Neural cell (in vitro differentiated cells): ENCODE results near the gene SLC27A4.

ENCODE experiments used
- EP300 ChIP-seq: fragments of 450-650 bp; conservative IDR thresholded peaks from 2 replicates; pipeline ENCODE4 v1.6.1; 2014; ENCODE audit warnings: antibody characterized with exemption, mild to moderate bottlenecking, moderate library complexity; ENCODE audit not compliant: poor library complexity, severe bottlenecking
- EZH2 ChIP-seq: fragments of 200-600, 300-800 bp; shearing (Covaris generic), sonication (generic); IDR thresholded peaks from 2 replicates; pipeline ENCODE4 v1.6.1; 2014; ENCODE audit warnings: antibody characterized with exemption, low read length, borderline replicate concordance, mild to moderate bottlenecking; ENCODE audit not compliant: insufficient read depth, poor library complexity, severe bottlenecking
- POLR2AphosphoS5 ChIP-seq: IDR thresholded peaks from 2 replicates; pipeline ENCODE4 v1.6.1; 2012
- RAD21 ChIP-seq: fragments of 450-650 bp; conservative IDR thresholded peaks from 2 replicates; pipeline ENCODE4 v1.6.1; 2014; ENCODE audit warnings: antibody characterized with exemption, mild to moderate bottlenecking, moderate library complexity
- SMC3 ChIP-seq: fragments of 450-650 bp; conservative IDR thresholded peaks from 2 replicates; pipeline ENCODE4 v1.6.1; 2014; ENCODE audit warnings: antibody characterized with exemption, mild to moderate bottlenecking, moderate library complexity; ENCODE audit not compliant: poor library complexity
- TAF1 ChIP-seq: IDR thresholded peaks from 2 replicates; pipeline ENCODE4 v1.6.1; 2012; ENCODE audit warnings: low read depth
- TF ChIP-seq, protein P1 (sequence below): fragments of 450-650 bp; IDR thresholded peaks from 2 replicates; pipeline ENCODE4 v1.5.1; 2014; ENCODE audit warnings: antibody characterized with exemption, mild to moderate bottlenecking, moderate library complexity; ENCODE audit not compliant: poor library complexity, severe bottlenecking
- TF ChIP-seq, protein P2 (sequence below): IDR thresholded peaks from 2 replicates; pipeline ENCODE4 v1.6.1; 2012; ENCODE audit warnings: borderline replicate concordance

DNA sequence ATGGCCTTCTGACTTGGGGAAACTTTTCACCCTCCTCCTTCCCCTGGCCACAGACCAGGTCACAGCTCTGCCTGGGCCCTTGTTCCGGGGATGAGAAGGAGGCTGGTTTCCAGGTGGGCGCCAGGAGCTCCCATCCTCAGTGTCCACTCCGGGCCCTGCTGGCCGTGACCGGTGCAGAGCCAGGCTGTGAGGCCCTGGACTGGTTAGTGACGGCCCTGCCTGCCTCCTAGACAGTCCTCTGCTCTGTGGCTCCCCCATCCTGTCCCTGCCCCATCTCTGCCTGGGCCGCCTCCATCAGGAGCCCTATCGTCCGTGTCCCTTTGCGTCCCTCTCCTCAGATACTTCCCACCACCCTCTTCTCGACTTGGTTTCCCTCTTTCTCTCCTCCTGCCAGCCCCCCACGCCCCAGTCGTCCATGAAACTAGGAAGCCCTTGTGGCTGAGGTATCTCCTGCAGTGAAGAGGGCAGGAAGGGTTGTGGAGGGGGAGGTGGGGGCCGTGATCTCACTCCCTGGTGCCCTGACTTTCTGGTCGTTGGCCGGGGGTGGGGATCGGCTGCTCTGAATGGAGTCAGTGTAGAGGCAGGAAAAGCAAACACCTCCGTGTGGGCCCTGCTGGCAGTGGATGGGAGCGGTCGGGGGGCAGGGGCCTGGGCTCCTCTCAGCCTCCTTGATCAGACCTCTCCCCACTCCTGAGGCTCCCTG lies 64.9 kb downstream of the SLC27A4 start:
- TF ChIP-seq, protein P1, sequence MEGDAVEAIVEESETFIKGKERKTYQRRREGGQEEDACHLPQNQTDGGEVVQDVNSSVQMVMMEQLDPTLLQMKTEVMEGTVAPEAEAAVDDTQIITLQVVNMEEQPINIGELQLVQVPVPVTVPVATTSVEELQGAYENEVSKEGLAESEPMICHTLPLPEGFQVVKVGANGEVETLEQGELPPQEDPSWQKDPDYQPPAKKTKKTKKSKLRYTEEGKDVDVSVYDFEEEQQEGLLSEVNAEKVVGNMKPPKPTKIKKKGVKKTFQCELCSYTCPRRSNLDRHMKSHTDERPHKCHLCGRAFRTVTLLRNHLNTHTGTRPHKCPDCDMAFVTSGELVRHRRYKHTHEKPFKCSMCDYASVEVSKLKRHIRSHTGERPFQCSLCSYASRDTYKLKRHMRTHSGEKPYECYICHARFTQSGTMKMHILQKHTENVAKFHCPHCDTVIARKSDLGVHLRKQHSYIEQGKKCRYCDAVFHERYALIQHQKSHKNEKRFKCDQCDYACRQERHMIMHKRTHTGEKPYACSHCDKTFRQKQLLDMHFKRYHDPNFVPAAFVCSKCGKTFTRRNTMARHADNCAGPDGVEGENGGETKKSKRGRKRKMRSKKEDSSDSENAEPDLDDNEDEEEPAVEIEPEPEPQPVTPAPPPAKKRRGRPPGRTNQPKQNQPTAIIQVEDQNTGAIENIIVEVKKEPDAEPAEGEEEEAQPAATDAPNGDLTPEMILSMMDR = no peak
- TF ChIP-seq EZH2 (no peak), EP300 (no peak), POLR2AphosphoS5 (no peak), SMC3 (no peak), TAF1 (no peak), RAD21 (no peak)
- TF ChIP-seq, protein P2, sequence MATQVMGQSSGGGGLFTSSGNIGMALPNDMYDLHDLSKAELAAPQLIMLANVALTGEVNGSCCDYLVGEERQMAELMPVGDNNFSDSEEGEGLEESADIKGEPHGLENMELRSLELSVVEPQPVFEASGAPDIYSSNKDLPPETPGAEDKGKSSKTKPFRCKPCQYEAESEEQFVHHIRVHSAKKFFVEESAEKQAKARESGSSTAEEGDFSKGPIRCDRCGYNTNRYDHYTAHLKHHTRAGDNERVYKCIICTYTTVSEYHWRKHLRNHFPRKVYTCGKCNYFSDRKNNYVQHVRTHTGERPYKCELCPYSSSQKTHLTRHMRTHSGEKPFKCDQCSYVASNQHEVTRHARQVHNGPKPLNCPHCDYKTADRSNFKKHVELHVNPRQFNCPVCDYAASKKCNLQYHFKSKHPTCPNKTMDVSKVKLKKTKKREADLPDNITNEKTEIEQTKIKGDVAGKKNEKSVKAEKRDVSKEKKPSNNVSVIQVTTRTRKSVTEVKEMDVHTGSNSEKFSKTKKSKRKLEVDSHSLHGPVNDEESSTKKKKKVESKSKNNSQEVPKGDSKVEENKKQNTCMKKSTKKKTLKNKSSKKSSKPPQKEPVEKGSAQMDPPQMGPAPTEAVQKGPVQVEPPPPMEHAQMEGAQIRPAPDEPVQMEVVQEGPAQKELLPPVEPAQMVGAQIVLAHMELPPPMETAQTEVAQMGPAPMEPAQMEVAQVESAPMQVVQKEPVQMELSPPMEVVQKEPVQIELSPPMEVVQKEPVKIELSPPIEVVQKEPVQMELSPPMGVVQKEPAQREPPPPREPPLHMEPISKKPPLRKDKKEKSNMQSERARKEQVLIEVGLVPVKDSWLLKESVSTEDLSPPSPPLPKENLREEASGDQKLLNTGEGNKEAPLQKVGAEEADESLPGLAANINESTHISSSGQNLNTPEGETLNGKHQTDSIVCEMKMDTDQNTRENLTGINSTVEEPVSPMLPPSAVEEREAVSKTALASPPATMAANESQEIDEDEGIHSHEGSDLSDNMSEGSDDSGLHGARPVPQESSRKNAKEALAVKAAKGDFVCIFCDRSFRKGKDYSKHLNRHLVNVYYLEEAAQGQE = no peak
